HG02970 (cell line): Measurements from ENCODE around the gene MIA3.
"Not testable (repeated sequence)": the region's sequence is repeated elsewhere in the genome, so short reads cannot be mapped to it uniquely, and the experiment has no call there.

ENCODE experiments used
- ATAC-seq: cut with Tn5 transposase; IDR thresholded peaks from one replicate; pipeline ENCODE4 v1.9.1; 2021; ENCODE audit warnings: mild to moderate bottlenecking, moderate library complexity, moderate number of reproducible peaks; ENCODE audit not compliant: unreplicated experiment, low FRiP score

MIA3 gene

DNA sequence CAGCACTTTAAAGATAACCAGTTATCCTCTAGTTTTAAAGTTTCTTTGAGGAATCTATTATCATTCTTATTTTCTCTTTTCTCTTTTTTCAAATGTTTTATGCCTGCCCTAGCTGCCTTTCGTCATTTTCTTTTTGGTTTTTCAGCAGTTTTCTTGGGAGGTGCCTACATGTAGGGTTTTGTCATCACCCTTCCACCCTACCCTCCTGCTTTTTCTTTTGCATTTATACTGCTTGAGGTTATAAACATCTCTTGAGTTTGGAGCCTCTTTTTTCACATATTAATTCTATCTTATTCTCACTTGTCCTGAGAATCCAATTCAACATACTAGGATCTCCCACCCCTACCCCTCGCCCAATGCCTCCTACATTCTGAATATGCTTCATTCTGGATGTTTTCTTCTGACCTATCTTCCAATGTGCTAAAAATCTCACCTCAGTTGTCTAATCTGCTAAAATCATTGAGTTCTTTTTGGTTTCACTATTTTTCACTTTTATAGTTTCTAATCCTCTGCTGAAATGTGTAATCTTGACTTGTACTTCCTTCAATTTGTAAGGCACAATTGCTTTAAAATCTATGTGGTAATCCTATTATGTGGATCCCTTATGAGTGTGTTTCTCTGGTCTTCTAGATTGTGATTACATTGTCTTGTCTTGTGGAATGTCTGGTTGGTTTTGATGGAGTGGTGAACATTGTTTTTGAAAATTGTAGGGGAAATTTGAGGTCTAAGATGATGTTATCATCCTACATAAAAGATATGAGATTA, 38.7 kb downstream of the MIA3 start:
- no peak for ATAC-seq

DNA sequence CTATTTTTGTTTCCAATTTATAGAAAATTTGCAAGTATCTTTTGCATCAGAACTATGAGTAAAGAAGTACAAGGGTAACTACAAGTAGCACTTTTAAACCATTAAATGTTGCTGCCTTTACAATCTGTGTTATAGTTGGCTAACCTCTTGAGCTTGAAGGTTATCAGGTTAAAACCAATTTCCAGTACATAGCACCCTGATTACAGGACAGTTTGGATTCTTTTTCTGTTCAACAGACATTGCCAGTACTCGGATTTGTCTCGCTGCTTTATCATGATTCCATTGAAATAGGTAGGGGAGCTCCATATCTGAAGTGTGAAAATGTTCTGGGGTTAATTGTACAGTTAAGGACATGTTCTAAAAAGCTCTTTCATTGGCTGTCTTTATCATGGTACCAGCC, 40.0 kb downstream of the MIA3 start:
- no peak for ATAC-seq

DNA sequence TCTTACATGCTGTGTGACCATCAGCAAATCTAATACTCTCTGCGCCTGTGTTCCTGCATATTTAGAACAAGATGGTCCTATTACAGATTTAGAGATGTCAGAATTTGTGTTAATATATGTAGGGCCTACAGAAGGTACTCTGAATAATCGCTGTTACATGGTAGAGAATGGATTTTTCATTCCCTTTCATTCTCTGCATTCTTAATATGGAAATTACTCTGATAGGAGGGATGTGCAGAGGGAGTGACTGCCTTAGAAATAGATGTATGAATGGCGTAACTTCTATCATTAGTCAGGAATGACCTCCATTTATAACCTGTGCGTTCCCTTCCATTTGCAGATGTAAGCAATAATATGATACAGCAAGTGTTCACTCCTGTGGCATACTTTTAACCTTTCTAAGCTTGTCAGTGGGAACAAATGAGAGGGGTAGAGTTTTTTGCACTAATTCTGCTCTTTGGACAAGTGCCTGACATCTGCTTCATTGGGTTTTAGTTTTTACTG, 45.6 kb downstream of the MIA3 start:
- no peak for ATAC-seq

DNA sequence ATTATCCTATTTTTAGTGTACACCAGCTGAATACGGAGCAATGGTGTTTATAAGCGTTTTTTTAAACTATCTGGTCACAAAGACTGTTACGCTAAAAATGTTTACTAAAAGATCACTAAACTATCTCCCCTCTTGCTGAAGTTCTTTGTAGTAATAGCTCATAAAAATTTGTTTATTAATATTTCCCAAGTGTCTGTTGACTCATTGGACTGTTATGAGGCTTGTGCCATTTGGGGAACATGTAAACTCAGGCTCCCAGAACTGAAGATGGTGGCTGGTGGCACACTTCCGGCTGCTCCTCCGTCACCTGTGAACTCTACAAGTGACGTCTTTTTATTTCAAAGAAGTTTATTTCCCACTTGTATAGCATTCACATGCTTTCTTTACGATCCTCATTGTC, 48.1 kb downstream of the MIA3 start:
- no peak for ATAC-seq

DNA sequence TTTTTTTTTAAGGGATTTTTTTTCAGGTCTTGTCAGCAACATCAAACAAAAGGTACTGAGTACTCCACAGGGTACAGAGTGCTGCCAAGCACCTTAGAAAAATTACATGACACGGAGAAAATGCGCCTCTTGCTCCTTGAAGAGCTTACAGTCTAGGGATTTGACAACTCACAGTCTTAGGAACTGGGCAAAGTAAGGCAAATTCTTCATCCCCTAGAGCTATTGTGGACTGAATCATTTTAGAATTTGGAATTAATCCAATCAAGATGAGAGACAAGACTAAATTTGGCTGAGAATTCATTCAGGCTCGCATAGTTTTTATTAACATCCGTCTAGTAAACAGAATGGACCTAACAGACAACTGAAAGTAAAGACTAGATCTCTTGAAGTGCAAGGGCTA, 50.3 kb downstream of the MIA3 start:
- not testable (repeated sequence) for ATAC-seq

DNA sequence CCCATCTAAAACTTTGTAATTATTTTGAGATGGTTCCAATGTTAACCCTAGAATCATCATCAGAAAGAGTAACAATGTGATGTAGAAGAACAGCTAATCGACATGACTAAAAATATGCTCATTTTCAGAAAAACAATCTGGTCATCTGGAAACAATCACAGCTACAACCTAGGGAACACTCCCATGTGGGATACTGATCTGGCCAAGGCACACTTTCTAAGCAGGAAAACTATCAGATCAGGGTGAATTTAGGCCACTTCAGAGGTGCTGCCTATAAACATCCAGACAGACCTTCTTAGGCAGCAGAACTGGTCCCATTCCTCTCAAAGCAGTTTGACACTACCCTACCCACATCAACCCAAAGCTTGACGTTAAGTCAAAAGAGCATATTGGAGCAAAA, 51.2 kb downstream of the MIA3 start:
- not testable (repeated sequence) for ATAC-seq

DNA sequence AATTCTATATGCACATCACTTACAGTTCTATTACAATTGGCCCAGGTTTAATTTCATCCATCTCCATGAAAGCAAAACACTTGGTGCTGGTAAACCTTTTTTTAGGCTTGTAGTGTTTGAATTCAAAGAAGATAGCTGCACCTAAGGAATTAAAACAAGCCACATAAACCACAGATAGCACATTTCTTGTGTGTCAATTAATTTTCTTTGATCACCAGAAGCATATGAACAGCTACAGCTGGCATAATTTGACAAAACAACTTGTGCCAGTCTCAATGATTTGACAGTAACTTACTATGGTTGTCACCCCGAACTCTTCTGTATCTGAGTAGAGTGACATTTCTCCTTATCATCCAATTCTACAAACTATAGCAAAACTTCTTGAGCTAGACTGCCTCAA, 52.2 kb downstream of the MIA3 start:
- no peak for ATAC-seq

DNA sequence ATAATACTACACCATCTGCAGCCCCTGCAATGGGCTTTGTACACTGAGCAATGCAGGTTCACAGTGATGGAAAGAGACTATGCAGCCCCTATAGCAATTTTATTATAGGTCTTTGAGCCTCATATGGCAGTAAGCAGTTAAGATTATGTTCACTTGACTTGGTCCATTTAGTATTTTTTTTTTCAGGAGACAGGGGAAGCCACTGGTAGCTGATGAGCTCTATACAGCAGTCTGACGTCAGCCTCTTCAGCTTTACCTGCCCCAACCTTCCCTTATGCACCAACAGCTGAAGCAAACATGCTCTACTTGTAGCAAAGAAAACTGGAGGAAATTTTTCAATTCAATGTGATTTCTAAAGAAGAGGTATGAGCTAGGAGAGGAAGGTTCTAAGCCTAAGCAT, 62.2 kb downstream of the MIA3 start:
- ATAC-seq, result no peak

DNA sequence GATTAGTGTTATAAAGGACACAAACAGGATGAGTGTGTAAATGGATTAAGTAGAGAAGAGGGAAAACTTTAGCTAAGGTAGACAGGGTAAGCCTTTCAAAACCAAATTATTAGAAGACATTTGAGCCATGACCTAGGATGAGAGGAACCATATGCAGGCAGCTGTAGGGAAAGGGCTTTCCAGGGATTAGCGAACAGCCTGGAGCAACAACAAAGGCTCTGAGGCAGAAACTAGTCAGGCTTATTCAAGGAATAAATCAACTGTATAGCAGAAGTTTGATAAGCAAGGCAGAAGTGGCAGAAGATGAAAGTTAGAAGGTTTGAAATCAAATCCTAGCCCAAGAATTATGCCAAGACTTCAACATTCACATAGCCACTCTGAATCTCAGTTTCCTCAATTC, 73.1 kb downstream of the MIA3 start:
- no peak for ATAC-seq

DNA sequence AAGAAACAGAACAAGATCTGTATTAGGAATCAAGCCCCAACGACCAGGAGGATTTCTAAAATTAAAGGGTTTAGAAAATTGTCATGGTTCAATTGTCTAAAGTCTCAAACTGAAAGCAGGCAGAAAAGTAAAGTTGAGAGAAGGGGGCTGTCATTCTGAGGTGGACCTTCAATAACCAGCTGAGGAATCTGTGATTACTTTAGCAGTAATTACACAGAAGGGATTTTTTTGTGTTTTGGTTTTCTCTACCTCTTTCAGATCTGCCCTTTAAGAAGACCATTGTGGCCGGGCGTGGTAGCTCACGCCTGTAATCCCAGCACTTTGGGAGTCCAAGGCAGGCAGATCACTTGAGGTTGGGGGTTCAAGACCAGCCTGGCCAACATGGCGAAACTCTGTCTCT, 77.0 kb downstream of the MIA3 start:
- ATAC-seq, result no peak

DNA sequence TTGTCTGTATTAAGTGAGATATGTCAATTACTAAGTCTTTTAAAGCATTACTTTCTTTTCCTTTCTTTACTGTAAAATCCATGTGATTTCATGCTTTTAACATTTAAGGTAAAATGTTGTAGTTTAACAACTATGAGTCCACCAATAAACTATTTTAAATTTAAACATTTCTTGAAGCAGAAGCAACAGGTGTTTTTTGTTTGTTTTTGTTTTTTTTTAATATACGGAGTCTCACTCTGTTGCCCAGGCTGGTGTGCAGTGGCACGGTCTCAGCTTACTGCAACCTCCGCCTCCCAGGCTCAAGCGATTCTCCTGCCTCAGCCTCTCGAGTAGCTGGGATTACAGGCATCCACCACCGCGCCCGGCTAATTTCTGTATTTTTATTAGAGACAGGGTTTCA, 78.8 kb downstream of the MIA3 start:
- no peak for ATAC-seq

DNA sequence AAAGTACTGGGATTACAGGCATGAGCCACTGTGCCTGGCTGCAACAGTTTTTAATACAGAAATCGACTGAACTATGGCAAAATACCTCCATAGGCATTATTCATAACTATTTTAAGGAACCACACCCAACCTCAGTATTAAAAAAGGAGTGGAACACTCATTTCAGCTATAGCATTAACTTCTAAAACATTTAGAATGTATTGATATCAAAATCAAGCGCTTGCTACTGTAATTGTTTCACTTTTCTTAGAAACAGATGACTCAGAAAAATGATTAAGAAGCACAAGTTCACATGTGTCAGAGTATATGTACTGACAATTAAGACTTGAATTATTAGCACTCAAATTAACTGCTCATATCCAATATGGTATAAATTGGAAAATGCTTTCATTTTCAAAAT, 79.3 kb downstream of the MIA3 start:
- no peak for ATAC-seq

DNA sequence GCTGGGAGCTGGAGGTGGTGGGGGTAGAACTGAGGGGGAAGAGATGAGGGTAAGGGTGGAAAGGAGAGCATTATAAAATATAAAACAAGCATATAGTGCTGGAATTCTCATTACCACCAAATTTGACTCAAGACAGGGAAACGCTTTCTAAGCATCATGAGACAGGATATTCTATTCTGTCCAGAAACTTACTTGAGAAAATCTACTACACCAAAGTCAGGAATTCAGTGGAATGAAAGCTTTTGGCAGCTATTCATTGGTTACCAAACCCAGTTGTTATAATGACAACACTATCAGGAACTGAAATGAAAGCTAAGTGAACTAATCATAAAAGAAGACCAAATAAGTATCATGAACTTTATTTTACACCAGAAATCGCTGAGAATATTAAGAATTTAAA, 79.9 kb downstream of the MIA3 start:
- ATAC-seq, result no peak

DNA sequence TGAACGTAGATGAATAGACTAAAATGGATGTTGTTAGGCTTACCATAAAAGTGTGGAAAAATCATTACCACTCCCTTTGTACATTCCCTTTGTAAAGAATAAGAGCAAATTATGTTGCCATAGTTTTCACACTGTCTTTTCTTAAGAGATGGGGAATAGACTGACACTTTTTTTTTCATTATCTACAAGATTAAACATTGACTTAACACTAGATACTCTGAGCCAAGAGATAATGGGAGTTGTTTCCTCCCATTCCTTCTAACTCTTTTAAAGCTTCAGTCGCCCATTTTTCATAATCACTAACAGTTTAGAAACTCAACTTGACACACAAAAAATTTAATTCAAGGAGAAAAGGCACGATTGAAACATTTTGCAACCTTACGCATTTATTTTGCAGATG, 84.3 kb downstream of the MIA3 start:
- ATAC-seq, result no peak

DNA sequence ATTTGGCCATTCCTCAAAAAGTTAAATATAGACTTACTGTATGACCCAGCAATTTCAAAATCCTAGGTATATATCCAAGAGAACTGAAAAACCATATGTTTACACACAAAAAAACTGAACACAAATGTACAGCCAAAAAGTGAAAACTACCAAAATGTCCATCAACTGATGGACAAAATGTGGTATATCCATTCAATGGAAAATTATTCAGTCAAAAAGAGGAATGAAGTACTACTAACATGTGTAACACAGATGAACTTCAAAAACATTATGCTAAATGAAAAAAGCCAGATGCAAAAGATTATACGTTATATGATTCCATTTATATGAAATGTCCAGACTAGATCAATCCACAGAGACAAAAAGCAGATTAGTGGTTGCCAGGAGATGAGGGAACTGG, 86.4 kb downstream of the MIA3 start:
- no peak for ATAC-seq

DNA sequence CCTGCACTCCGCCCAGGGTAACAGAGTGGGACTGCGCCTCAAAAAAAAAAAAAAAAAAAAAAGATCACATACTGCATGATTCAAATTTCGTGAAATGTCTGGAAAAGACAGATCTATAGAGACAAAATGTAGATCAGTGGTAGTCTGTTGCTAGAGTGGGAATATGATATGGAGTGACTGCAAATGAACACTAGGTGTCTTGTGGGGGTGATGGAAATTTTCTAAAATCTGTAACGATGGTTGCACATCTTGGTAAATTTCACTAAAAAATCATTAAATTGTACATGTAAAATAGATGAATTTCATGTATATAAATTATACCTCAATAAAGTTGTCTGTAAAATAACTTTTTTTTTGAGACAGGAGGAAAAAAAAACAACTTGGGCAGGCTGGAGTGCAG, 88.9 kb downstream of the MIA3 start:
- ATAC-seq, result no peak

DNA sequence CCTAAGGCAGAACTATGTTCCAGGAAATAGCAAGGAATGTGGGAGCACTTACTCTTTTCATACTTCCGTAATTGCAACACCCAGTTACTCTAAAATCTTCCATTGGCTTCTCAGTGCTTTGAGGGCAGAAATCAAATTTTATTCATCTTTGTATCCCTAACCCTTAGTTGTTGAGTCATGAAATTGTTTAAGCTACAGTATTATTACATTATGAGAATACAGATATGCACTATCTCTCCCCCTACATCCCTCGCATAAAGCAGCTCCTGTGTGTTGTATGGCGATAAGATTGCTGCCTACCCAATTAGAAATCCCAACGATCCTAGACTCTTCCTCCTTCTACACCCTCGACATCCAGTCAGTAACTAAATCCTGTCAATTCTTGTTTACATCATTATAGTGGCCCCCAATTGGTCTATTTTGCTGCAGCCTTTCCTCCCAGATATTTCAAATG, 91.8 kb downstream of the MIA3 start:
- no peak for ATAC-seq

DNA sequence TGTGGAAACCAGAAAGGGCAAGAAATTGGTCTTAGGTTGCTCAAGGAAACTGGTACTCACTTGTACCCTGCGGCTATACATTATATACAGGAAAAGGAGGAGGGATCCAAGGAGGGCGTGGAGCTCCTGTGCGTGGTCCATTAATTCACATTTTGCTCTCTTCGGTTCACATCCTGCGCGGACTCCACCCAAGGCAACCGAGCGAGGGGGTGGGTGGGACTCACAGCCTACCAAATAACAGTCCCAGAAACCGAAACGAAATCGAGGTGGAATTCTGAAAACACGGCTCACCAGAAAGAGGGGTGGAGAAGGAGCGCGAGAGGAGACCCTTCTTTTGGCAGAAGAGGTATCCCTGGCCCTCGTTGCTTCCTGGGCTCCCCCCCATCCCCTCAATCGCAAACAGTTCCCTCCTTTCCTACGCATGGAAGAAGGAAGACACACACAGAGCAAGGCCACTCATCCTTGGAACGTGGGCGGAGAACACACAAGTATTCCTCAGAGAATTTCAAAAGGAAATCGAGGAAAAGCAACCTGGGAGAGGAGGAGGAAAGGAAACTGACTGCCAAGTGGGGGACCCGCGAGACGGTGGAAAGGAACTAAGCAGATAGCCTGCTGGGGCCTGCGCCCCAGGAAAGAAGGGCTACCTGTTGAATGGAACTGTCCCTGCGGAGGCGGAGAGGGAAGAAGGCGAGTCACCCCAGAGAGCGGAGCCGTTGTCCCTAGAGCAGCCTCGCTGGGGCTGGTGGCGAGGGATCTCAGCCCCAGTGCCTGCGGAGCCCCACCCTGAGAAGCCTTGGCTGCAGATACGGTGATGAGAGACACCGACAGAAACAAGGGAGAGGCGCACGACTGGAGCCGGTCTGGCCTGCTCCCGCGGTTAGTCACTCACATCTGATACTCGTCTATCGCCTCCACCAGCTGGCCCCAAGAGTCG, 93.7 kb downstream of the MIA3 start:
- peak; percentile 30 for ATAC-seq

DNA sequence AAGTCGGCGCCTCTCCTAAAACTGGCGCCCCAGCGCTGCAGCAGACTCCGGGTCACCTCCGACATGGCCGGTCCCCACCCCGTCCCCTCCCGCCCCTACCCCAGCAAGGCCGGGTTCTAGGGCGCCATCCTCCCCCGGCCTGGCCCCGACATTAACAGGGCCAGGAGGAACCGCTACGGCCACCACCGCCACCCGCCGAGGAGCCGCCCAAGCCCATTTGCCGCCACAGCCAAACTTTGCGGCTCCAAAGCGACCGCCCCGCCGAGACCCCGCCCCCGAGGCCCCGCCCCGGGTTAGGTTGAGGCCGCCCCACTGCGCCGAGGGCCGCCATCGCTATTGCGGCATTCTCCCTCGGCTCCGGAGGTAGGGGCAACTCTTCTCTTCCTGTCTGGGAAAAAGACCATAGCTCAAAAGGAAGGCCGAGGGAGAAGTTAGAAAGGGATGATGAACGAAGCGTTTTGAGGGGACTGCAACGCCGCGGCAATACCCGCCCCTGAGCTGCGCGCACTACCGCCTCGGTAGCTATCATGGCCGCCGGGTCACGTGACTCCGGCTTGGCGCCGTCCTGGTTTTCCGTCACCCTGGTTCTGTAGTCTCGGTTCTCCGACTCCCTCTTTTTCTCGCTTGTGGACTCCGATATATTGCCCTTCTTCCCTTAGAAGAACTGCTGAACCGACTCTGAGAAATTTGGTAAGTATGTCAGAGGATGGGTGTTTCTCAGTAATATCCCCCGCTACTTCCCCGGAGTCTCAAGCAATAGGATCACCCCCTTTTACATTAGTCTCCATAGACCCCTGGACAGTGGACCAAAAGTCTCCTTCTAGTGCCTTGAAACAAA, 94.6 kb downstream of the MIA3 start, which contains the start of the genes AIDA and BROX:
AIDA (minus strand) TSS at position 239 of the 838 bp plus-strand sequence; CDS start at position 65, 174 bp downstream.
BROX (plus strand) TSS at position 312 of the 838 bp plus-strand sequence. CDS start 3,136 bp downstream, outside the sequence.
- ATAC-seq, result peak; percentile 79
